ENCODE results near the gene HJURP. TPM values are rescaled to one million over a fixed set of nuclear protein-coding genes. Genes with fewer than 3 reads are reported as not detected.

HJURP gene
- total RNA-seq, 1 donor from 2014 or later: 1.2 TPM

DNA sequence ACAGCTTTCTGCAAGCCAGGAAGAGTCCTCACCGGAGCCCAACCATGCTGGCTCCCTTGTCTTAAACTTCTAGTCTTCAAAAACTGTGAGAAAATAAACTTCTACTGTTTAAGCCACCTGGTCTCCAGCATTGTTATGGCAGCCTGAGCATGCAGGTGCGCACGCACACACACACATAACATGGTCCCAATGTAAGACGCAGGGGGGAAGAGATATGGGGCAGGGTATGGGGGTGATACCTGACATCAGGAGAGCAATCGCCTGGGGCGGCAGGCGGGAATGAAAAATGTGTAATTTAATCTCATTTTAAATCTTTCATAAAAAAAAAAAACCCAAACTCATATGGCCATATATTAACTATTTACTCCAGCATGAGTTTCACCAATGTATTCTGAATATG lies 18.0 kb downstream of the HJURP start:
- Histone ChIP-seq H3K9me3 (no peaks in the 10 kb centered on the region), H3K27me3 (no peaks in the 10 kb centered on the region), H3K4me1 (no peaks in the 10 kb centered on the region), H3K36me3 (no peaks in the 10 kb centered on the region), H3K27ac (no peak overlapping the region), H3K4me3 (no peak overlapping the region)
- intact Hi-C loops (cut with DNase I): no loop called here
- no peak for TF ChIP-seq CTCF (IDR thresholded peaks at IDR 0.05)
- DNase-seq (no peak), ATAC-seq (no peak)

DNA sequence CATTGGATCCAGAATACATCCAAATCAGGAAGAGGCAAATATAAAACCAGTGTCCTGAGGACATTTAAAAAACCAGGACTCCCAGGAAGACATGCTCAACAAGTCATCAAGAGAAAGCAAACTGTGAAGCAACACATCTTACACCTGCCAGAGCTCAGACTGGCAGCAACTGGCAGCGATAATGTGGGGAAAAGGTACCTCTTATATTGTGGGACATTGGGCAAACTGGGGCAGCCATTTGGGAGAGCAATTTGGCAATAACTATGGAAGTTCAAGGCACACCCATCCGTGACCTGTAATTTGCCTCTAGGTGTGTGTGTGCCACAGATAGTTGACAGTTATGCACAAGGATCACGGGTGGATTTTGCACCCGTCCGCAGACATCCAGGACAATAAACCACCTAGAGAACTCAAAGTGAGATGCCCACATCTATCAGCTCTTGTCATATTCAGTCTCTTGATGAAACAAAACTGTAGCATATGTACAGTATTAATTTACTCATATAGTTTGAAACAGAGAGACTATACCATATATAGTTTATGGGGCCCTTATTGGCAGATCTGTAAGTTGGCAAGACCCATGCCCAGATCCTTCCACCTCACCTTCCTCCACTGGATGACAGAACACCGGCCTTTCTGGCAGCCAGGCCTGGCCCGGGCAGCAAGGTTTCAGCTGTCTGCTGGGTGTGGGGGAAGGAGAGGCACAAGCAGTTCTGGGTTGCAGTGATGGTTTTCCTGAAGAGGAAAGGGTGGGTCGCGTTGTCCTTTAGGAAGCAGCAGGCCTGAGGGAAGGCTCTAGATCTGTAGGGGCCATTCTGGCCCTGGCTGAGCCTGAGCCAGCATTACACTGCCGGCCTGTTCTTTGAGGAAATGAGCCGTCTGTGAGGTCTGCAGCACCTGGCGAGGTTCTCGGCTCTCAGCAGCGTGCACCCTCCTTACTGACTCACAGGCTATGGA lies 18.8 kb downstream of the HJURP start:
- ATAC-seq: no peak

GRCh38 chr2:233833345-233833744 lies 21.0 kb downstream of the HJURP start:
- no peak for TF ChIP-seq CTCF (IDR thresholded peaks at IDR 0.05)
- ATAC-seq: no peak
- Histone ChIP-seq H3K9me3 (no peaks in the 10 kb centered on the region), H3K27me3 (no peaks in the 10 kb centered on the region), H3K27ac (no peak overlapping the region), H3K36me3 (no peaks in the 10 kb centered on the region), H3K4me3 (no peak overlapping the region), H3K4me1 (no peaks in the 10 kb centered on the region)
- intact Hi-C loops (cut with DNase I): no loop called here
- peak; percentile 37 for DNase-seq

More for the DNA sequence above, 18.8 kb downstream of the HJURP start:
- intact Hi-C loops (cut with DNase I): no loop called here
- Histone ChIP-seq H3K36me3 (no peaks in the 10 kb centered on the region), H3K27me3 (no peaks in the 10 kb centered on the region), H3K9me3 (no peaks in the 10 kb centered on the region), H3K4me1 (no peaks in the 10 kb centered on the region), H3K4me3 (no peak overlapping the region), H3K27ac (no peak overlapping the region)
- DNase-seq: peak; percentile 21
- no peak for TF ChIP-seq CTCF (IDR thresholded peaks at IDR 0.05)

DNA sequence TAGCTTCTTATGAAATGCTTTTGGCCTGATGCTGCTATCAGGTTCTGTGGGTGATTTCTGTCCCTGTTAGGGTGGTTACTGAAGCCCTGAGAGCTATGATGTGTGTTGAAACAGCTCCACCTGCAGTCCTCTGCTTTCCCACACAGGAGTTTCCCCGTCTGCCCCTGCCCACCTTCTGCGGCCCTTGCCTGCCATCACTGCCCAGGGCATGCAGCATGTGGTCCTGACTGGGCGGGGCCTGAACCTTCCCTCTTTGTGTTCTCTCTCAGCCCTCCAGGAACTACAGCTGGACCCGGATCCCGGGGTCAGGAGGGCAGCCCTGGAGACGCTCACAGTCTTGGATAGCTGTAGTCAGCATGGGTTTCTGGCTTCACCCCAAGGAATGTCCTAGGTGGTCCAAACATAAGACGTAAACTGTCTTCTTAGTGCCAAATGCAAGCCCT lies 21.4 kb downstream of the HJURP start:
- intact Hi-C loops (cut with DNase I): no loop called here
- Histone ChIP-seq H3K27ac (no peak overlapping the region), H3K4me3 (no peak overlapping the region), H3K27me3 (no peaks in the 10 kb centered on the region), H3K36me3 (no peaks in the 10 kb centered on the region), H3K9me3 (no peaks in the 10 kb centered on the region), H3K4me1 (no peaks in the 10 kb centered on the region)
- DNase-seq: peak; percentile 62
- no peak for TF ChIP-seq CTCF (IDR thresholded peaks at IDR 0.05)
- ATAC-seq: no peak

GRCh38 chr2:233832414-233832813 lies 21.9 kb downstream of the HJURP start:
- no peaks in the 10 kb centered on the region for H3K36me3 ChIP-seq
- H3K27ac ChIP-seq: no peak overlapping the region
- no peak for TF ChIP-seq CTCF (IDR thresholded peaks at IDR 0.05)
- intact Hi-C loops (cut with DNase I): no loop called here
- H3K9me3 ChIP-seq: no peaks in the 10 kb centered on the region
- DNase-seq: no peak
- H3K4me1 ChIP-seq: no peaks in the 10 kb centered on the region
- no peak overlapping the region for H3K4me3 ChIP-seq
- no peak for ATAC-seq
- no peaks in the 10 kb centered on the region for H3K27me3 ChIP-seq
